Thyroid gland (tissue), 4 donors: ENCODE results near the gene SGPL1. TPM values are rescaled to one million over a fixed set of nuclear protein-coding genes. Genes with fewer than 3 reads are reported as not detected.

ENCODE experiments used
- DNase-seq, 2 donors: peaks; one replicate each; pipeline ENCODE4 v3.0.0-alpha.2; 2019
- H3K27ac ChIP-seq, 3 donors: fragments of 200-600 bp; sonication (generic); 1 replicate in 2 of 3; 2 replicates in 1 of 3; pipeline ENCODE4 v1.5.1; 2016 to 2019; ENCODE audit warnings: mild to moderate bottlenecking in 1 of 3, moderate library complexity in 1 of 3
- H3K27me3 ChIP-seq: fragments of 200-600 bp; sonication (generic); one replicate; pipeline ENCODE4 v1.5.1; 2019
- H3K36me3 ChIP-seq, 2 donors: fragments of 200-600 bp; sonication (generic); one replicate each; pipeline ENCODE4 v1.5.1; 2016 to 2019
- H3K4me1 ChIP-seq, 2 donors: fragments of 200-600 bp; sonication (generic); one replicate each; pipeline ENCODE4 v1.5.1; 2017 to 2019
- H3K4me3 ChIP-seq, 3 donors: fragments of 200-600 bp; sonication (generic); replicated peaks in 1 of 3; 1 replicate in 2 of 3; 2 replicates in 1 of 3; pipeline ENCODE4 v1.5.1; 2016; ENCODE audit warnings: mild to moderate bottlenecking in 1 of 3
- H3K9me3 ChIP-seq: fragments of 200-600 bp; sonication (generic); one replicate; pipeline ENCODE4 v1.5.1; 2017
- POLR2A ChIP-seq, 2 donors: fragments of 450-650 bp; IDR thresholded peaks; one replicate each; pipeline ENCODE4 v1.6.1; 2017; ENCODE audit warnings: antibody characterized with exemption in 2 of 2, mild to moderate bottlenecking in 2 of 2, moderate library complexity in 1 of 2
- WGBS, 2 donors: methylation state at CpG; one replicate each; pipeline ENCODE4 v1.1.5; 2017; 5-methylcytosine and 5-hydroxymethylcytosine counted together
- intact Hi-C: fragments of 100-400 bp; cut with DNase I; formaldehyde crosslinking; loops from one replicate; pipeline ENCODE4 v1.15.1; 2023
- total RNA-seq, 4 donors: library from RNA; depleted of rRNA; stranded (reverse); fragments of >200 nt; gene quantifications; one replicate each; pipeline ENCODE4 v1.2.3, GENCODE V29; 2016
- TF ChIP-seq, protein P1 (sequence below), 6 experiments: fragments of 200-600 bp in 3 of 6; fragments of 450-650 bp in 3 of 6; sonication (generic) in 3 of 6; IDR thresholded peaks; one replicate each; pipeline ENCODE4 v1.5.1; 2016 to 2019; ENCODE audit warnings: antibody characterized with exemption in 6 of 6, mild to moderate bottlenecking in 2 of 6, inconsistent platforms in 1 of 6, moderate library complexity in 1 of 6

The SGPL1 gene
- total RNA-seq, 4 donors from 2014 or later = 40.6 to 64.4 (median 46.1) TPM

DNA sequence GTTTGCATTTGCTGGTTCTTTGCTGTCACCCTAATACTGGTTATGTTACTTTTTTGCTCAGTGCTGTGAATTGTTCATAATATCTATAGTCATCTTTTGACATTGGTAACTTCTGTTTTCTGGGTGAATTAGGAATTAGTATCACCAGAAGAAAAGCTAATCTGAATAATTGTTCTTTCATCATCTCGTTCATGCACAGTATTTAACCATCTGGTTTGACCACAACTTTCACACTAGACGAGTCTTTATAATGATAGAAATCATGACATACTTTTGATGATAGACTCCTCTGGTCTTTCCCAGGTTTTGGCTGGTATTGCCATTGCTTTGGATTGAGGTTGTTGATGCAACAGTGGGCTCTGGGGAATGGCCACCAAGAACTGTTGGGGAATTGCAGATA, 25.1 kb downstream of the SGPL1 start:
- Histone ChIP-seq H3K4me1 (peaks cover 8 to 12% of the 10 kb centered on the region in 2 donors), H3K27ac (no peak overlapping the region), H3K4me3 (no peak overlapping the region), H3K27me3 (no peaks in the 10 kb centered on the region), H3K36me3 (peaks cover 0 to 3% of the 10 kb centered on the region in 2 donors), H3K9me3 (no peaks in the 10 kb centered on the region)
- WGBS, 2 donors = 88 to 94% methylated on average over 2 of the region's 2 CpGs
- intact Hi-C loops = no loop called here
- no peak for TF ChIP-seq POLR2A (IDR thresholded peaks at IDR 0.05)
- TF ChIP-seq, protein P1, sequence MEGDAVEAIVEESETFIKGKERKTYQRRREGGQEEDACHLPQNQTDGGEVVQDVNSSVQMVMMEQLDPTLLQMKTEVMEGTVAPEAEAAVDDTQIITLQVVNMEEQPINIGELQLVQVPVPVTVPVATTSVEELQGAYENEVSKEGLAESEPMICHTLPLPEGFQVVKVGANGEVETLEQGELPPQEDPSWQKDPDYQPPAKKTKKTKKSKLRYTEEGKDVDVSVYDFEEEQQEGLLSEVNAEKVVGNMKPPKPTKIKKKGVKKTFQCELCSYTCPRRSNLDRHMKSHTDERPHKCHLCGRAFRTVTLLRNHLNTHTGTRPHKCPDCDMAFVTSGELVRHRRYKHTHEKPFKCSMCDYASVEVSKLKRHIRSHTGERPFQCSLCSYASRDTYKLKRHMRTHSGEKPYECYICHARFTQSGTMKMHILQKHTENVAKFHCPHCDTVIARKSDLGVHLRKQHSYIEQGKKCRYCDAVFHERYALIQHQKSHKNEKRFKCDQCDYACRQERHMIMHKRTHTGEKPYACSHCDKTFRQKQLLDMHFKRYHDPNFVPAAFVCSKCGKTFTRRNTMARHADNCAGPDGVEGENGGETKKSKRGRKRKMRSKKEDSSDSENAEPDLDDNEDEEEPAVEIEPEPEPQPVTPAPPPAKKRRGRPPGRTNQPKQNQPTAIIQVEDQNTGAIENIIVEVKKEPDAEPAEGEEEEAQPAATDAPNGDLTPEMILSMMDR (IDR thresholded peaks at IDR 0.05) = no peak
- DNase-seq = no peak

DNA sequence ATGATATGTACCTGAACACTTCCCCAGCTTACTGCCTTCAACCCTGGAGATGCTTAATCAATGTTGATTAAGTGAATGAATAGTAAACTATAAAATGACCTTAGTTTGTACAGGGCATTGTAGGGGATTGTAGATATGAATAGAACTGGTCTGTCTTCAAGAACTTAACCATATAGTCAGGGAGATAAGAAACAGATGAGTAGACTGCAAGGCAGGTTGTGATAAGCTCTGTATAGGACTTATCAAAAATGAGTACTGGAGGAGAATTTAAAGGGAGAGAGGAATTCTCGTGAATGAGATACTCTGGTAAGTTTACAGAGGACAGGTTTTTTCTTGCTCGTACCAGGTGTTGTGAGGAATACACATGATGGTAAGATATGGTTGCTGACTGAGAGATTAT, 27.6 kb downstream of the SGPL1 start:
- intact Hi-C loops = no loop called here
- H3K9me3 ChIP-seq = no peaks in the 10 kb centered on the region
- no peaks in the 10 kb centered on the region for H3K27me3 ChIP-seq
- no peak overlapping the region for H3K27ac ChIP-seq
- no peak for DNase-seq
- H3K4me1 ChIP-seq = peaks cover 0 to 8% of the 10 kb centered on the region in 2 donors
- peaks cover 0 to 6% of the 10 kb centered on the region in 2 donors for H3K36me3 ChIP-seq
- no peak for TF ChIP-seq POLR2A (IDR thresholded peaks at IDR 0.05)
- TF ChIP-seq, protein P1 (IDR thresholded peaks at IDR 0.05) = no peak
- H3K4me3 ChIP-seq = no peak overlapping the region
- 86 to 88% methylated on average over 2 of the region's 2 CpGs for WGBS, 2 donors

DNA sequence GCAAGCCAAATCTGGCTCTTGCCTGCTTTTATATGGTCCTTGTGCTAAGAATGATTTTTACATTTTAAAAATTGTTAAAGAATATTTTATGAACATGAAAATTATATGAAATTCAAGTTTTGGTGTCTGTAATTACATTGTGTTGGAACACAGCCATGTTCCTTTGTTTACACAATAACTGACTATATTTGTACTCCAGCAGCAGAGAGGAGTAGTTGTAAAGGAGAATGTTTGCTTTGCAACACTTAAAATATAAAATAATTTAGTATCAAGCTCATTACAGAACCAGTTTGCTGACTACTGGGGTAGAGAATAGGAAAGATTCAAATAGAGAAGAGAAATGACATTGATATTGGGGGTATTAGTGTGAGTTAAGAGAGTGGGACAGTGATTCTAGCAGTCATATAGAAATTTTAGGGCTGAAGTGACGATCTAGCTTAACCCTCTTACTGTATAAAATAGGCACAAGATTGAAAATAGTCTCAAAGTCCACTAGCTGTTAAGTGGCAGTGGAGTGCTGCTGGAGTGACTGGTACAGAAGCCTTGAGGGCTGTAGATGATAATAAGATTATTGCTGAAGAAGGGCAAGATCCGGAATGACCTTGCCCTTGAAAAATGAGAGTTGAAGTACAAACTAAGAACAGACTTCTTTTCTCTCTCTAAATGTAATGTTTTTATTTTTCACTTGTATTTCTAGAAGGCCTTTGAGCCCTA, 28.2 kb downstream of the SGPL1 start:
- no peaks in the 10 kb centered on the region for H3K9me3 ChIP-seq
- 60 to 68% methylated on average over 2 of the region's 2 CpGs for WGBS, 2 donors
- TF ChIP-seq POLR2A (IDR thresholded peaks at IDR 0.05) = no peak
- TF ChIP-seq, protein P1 (IDR thresholded peaks at IDR 0.05) = no peak
- H3K27me3 ChIP-seq = no peaks in the 10 kb centered on the region
- DNase-seq = no peak
- peaks cover 0 to 8% of the 10 kb centered on the region in 2 donors for H3K4me1 ChIP-seq
- H3K27ac ChIP-seq = no peak overlapping the region
- H3K36me3 ChIP-seq = peaks cover 0 to 6% of the 10 kb centered on the region in 2 donors
- intact Hi-C loops = no loop called here
- H3K4me3 ChIP-seq = no peak overlapping the region

DNA sequence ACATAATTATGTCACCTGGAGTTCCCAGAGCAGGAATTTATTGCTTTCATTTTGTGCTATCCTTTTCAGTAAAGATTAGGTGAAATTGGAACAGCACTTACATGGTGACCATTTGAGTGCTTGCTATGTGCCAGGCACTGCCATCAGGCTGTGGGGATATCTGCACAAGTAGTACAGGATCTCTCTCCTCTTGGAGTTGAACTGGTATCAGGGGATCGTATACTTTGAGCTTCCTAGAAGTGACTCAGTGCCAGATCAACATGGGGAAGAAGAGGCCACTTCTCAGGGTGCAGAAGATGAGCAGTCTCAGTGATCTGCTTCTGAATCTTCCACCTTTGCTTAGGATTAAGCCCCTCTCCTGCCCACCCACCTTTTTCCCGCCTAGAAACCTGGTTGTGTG, 29.5 kb downstream of the SGPL1 start:
- Histone ChIP-seq H3K9me3 (no peaks in the 10 kb centered on the region), H3K27me3 (no peaks in the 10 kb centered on the region), H3K4me1 (peaks cover 0 to 8% of the 10 kb centered on the region in 2 donors), H3K4me3 (no peak overlapping the region), H3K36me3 (peaks cover 0 to 6% of the 10 kb centered on the region in 2 donors), H3K27ac (no peak overlapping the region)
- WGBS, 2 donors = 88 to 89% methylated on average over 2 of the region's 2 CpGs
- intact Hi-C loops = no loop called here
- TF ChIP-seq, protein P1 (IDR thresholded peaks at IDR 0.05) = no peak
- no peak for TF ChIP-seq POLR2A (IDR thresholded peaks at IDR 0.05)
- no peak for DNase-seq

DNA sequence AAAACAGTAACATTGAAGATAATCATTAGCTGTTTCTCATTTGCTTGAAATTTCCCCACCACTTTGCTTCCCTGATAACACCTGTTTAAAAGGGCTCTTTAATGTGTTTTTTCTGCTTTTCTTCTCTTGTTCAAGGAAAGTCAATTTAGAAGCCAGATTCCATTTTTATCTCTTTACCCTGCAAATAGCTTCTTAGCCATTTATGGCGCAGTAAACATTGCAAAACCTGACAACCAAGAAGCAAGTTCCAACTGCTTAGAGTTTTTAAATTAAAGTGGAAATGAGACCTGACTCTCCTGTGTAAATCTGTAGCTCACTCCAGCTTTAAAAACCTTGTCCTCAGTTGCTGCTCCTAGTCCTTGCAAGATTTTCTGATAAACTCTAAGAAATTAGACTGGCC, 30.1 kb downstream of the SGPL1 start:
- WGBS, 2 donors = 95 to 100% methylated on average over 1 of the region's 1 CpG
- DNase-seq = no peak
- no peak for TF ChIP-seq POLR2A (IDR thresholded peaks at IDR 0.05)
- TF ChIP-seq, protein P1 (IDR thresholded peaks at IDR 0.05) = no peak
- H3K27ac ChIP-seq = no peak overlapping the region
- H3K27me3 ChIP-seq = no peaks in the 10 kb centered on the region
- H3K4me1 ChIP-seq = peaks cover 0 to 8% of the 10 kb centered on the region in 2 donors
- no peak overlapping the region for H3K4me3 ChIP-seq
- H3K9me3 ChIP-seq = no peaks in the 10 kb centered on the region
- peaks cover 0 to 6% of the 10 kb centered on the region in 2 donors for H3K36me3 ChIP-seq
- intact Hi-C loops = no loop called here
